HEK293 (cell line): ENCODE data around the gene OVOL1.

Source experiments
- CTCF ChIA-PET: fragments of 350-600 bp; formaldehyde crosslinking; extraction: SDS; loops from one replicate; lab custom pipeline; 2021; ENCODE audit warnings: antibody characterized with exemption; lab: Yijun Ruan, JAX
- POLR2A ChIA-PET: fragments of 300-600 bp; formaldehyde crosslinking; extraction: SDS; loops from one replicate; lab custom pipeline; 2020; ENCODE audit warnings: antibody characterized with exemption, inconsistent platforms; lab: Yijun Ruan, JAX
- H3K27ac ChIP-seq: fragments of 200-500 bp; sonication (Bioruptor generic); 2 replicates; pipeline ENCODE4 v1.5.1; 2014; ENCODE audit warnings: low read depth, low read length, control low read depth, inconsistent platforms; ENCODE audit errors: extremely low read depth
- H3K36me3 ChIP-seq, 2 experiments: fragments of 200-500 bp in 1 of 2; sonication (Bioruptor generic) in 1 of 2; 1 replicate in 1 of 2; 2 replicates in 1 of 2; pipeline ENCODE4 v1.5.1; 2014 to 2017; ENCODE audit warnings: inconsistent platforms in 2 of 2, low read length in 2 of 2; ENCODE audit not compliant: control insufficient read depth in 2 of 2, insufficient read depth in 1 of 2
- H3K4me1 ChIP-seq: fragments of 200-500 bp; sonication (Bioruptor generic); 2 replicates; pipeline ENCODE4 v1.5.1; 2014; ENCODE audit warnings: mild to moderate bottlenecking, low read length, inconsistent platforms; ENCODE audit not compliant: control insufficient read depth, insufficient read depth
- H3K4me3 ChIP-seq: 2 replicates; pipeline ENCODE4 v1.5.1; 2011; ENCODE audit warnings: low read depth, mild to moderate bottlenecking, control low read depth, low read length, moderate library complexity
- H3K9me3 ChIP-seq: fragments of 200-500 bp; sonication (Bioruptor generic); 2 replicates; pipeline ENCODE4 v1.5.1; 2014; ENCODE audit warnings: low read depth, low read length, inconsistent platforms; ENCODE audit not compliant: control insufficient read depth, insufficient read depth
- SP3 ChIP-seq: fragments of 450-650 bp; formaldehyde crosslinking; IDR thresholded peaks from 2 replicates; pipeline ENCODE4 v1.5.1; 2016; ENCODE audit warnings: missing biosample characterization, missing genetic modification characterization
- YY2 ChIP-seq: fragments of 450-650 bp; formaldehyde crosslinking; IDR thresholded peaks from 2 replicates; pipeline ENCODE4 v1.5.1; 2016; ENCODE audit warnings: missing biosample characterization, missing genetic modification characterization
- ZBTB8A ChIP-seq: fragments of 450-650 bp; formaldehyde crosslinking; IDR thresholded peaks from 2 replicates; pipeline ENCODE4 v1.5.1; 2016; ENCODE audit warnings: missing biosample characterization, missing genetic modification characterization
- ZEB2 ChIP-seq: fragments of 450-650 bp; formaldehyde crosslinking; IDR thresholded peaks from 2 replicates; pipeline ENCODE4 v1.5.1; 2016; ENCODE audit warnings: missing biosample characterization, missing genetic modification characterization
- ZFP37 ChIP-seq: fragments of 450-650 bp; formaldehyde crosslinking; IDR thresholded peaks from 2 replicates; pipeline ENCODE4 v1.5.1; 2016; ENCODE audit warnings: missing biosample characterization, missing genetic modification characterization
- ZFP41 ChIP-seq: fragments of 450-650 bp; formaldehyde crosslinking; IDR thresholded peaks from 2 replicates; pipeline ENCODE4 v1.5.1; 2016; ENCODE audit warnings: missing biosample characterization, missing genetic modification characterization, borderline replicate concordance
- ZNF112 ChIP-seq: fragments of 450-650 bp; formaldehyde crosslinking; IDR thresholded peaks from 2 replicates; pipeline ENCODE4 v1.5.0; 2017; ENCODE audit warnings: missing biosample characterization, missing genetic modification characterization
- ZNF121 ChIP-seq: fragments of 450-650 bp; formaldehyde crosslinking; IDR thresholded peaks from 2 replicates; pipeline ENCODE4 v1.5.1; 2016; ENCODE audit warnings: missing biosample characterization, missing genetic modification characterization
- ZNF132 ChIP-seq: fragments of 450-650 bp; formaldehyde crosslinking; IDR thresholded peaks from 2 replicates; pipeline ENCODE4 v1.5.1; 2017; ENCODE audit warnings: missing biosample characterization, missing genetic modification characterization, borderline replicate concordance
- ZNF138 ChIP-seq: fragments of 450-650 bp; formaldehyde crosslinking; IDR thresholded peaks from 2 replicates; pipeline ENCODE4 v1.5.1; 2016; ENCODE audit warnings: missing biosample characterization, missing genetic modification characterization, borderline replicate concordance
- ZNF146 ChIP-seq: fragments of 450-650 bp; formaldehyde crosslinking; IDR thresholded peaks from 2 replicates; pipeline ENCODE4 v1.5.1; 2016; ENCODE audit warnings: missing biosample characterization, missing genetic modification characterization
- ZNF169 ChIP-seq: fragments of 450-650 bp; formaldehyde crosslinking; IDR thresholded peaks from 2 replicates; pipeline ENCODE4 v1.5.1; 2016; ENCODE audit warnings: missing biosample characterization, missing genetic modification characterization
- ZNF19 ChIP-seq: fragments of 450-650 bp; formaldehyde crosslinking; IDR thresholded peaks from 2 replicates; pipeline ENCODE4; 2016; ENCODE audit warnings: missing biosample characterization, missing genetic modification characterization, low read depth
- ZNF350 ChIP-seq: fragments of 450-650 bp; formaldehyde crosslinking; IDR thresholded peaks from 2 replicates; pipeline ENCODE4 v1.5.0; 2017; ENCODE audit warnings: missing biosample characterization, mild to moderate bottlenecking, missing genetic modification characterization
- ZNF391 ChIP-seq: fragments of 450-650 bp; formaldehyde crosslinking; IDR thresholded peaks from 2 replicates; pipeline ENCODE4 v1.5.1; 2016; ENCODE audit warnings: low read depth, missing biosample characterization, missing genetic modification characterization, borderline replicate concordance
- ZNF394 ChIP-seq: fragments of 450-650 bp; formaldehyde crosslinking; IDR thresholded peaks from 2 replicates; pipeline ENCODE4 v1.5.1; 2016; ENCODE audit warnings: missing biosample characterization, missing genetic modification characterization, mild to moderate bottlenecking, moderate library complexity, borderline replicate concordance
- ZNF416 ChIP-seq: fragments of 450-650 bp; formaldehyde crosslinking; IDR thresholded peaks from 2 replicates; pipeline ENCODE4 v1.5.1; 2016; ENCODE audit warnings: missing biosample characterization, missing genetic modification characterization
- ZNF473 ChIP-seq: fragments of 450-650 bp; formaldehyde crosslinking; IDR thresholded peaks from 2 replicates; pipeline ENCODE4 v1.5.1; 2017; ENCODE audit warnings: missing biosample characterization, missing genetic modification characterization
- ZNF571 ChIP-seq: fragments of 450-650 bp; formaldehyde crosslinking; IDR thresholded peaks from 2 replicates; pipeline ENCODE4 v1.5.0; 2017; ENCODE audit warnings: missing biosample characterization, missing genetic modification characterization
- ZNF629 ChIP-seq: fragments of 450-650 bp; formaldehyde crosslinking; IDR thresholded peaks from 2 replicates; pipeline ENCODE4 v1.5.1; 2017; ENCODE audit warnings: missing biosample characterization, missing genetic modification characterization
- ZNF791 ChIP-seq: fragments of 450-650 bp; formaldehyde crosslinking; IDR thresholded peaks from 2 replicates; pipeline ENCODE4 v1.5.1; 2016; ENCODE audit warnings: missing biosample characterization, missing genetic modification characterization
- ZSCAN30 ChIP-seq: fragments of 450-650 bp; IDR thresholded peaks from 2 replicates; pipeline ENCODE4 v1.5.1; 2018; ENCODE audit warnings: missing biosample characterization, mild to moderate bottlenecking, missing genetic modification characterization, moderate library complexity
- TF ChIP-seq, protein P1 (sequence below): fragments of 450-650 bp; formaldehyde crosslinking; IDR thresholded peaks from 2 replicates; pipeline ENCODE4 v1.5.1; 2017; ENCODE audit warnings: missing biosample characterization, missing genetic modification characterization
- TF ChIP-seq, protein P2 (sequence below): fragments of 450-650 bp; formaldehyde crosslinking; conservative IDR thresholded peaks from 2 replicates; pipeline ENCODE4 v1.5.1; 2016; ENCODE audit warnings: low read depth, missing biosample characterization, missing genetic modification characterization
- TF ChIP-seq, protein P3 (sequence below): fragments of 450-650 bp; IDR thresholded peaks from 2 replicates; pipeline ENCODE4 v1.5.1; 2018; ENCODE audit warnings: missing biosample characterization, missing genetic modification characterization

The OVOL1 gene

DNA sequence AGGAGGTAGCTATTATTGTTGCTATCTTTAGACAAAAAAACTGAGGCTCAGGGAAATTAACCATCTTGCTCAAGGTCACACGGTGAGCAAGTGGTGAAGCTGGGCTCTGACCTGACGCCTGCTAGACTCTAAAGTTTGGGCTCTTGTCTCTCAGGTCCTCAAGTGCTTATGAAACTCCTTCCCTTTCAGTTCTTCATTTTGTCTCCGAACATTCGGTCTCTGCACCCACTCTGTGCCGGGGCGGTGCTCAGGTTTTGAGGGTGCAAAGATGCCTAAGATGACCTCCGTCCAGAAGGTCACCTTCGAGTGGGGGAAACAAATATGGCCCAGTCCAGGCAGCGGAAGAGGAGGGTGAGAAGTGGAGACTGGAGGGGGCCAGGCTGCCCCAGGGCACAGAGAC lies 16.0 kb downstream of the OVOL1 start (continued):
- no peak for TF ChIP-seq ZNF19
- no peak for TF ChIP-seq ZSCAN30 (tag by site-specific recombination)
- TF ChIP-seq, protein P1, sequence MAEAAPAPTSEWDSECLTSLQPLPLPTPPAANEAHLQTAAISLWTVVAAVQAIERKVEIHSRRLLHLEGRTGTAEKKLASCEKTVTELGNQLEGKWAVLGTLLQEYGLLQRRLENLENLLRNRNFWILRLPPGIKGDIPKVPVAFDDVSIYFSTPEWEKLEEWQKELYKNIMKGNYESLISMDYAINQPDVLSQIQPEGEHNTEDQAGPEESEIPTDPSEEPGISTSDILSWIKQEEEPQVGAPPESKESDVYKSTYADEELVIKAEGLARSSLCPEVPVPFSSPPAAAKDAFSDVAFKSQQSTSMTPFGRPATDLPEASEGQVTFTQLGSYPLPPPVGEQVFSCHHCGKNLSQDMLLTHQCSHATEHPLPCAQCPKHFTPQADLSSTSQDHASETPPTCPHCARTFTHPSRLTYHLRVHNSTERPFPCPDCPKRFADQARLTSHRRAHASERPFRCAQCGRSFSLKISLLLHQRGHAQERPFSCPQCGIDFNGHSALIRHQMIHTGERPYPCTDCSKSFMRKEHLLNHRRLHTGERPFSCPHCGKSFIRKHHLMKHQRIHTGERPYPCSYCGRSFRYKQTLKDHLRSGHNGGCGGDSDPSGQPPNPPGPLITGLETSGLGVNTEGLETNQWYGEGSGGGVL (tag by site-specific recombination): no peak
- no peak for TF ChIP-seq ZNF112 (tag by site-specific recombination)
- TF ChIP-seq ZNF132 (tag by site-specific recombination): no peak
- TF ChIP-seq ZNF169 (tag by site-specific recombination): no peak
- no peak for TF ChIP-seq ZEB2 (tag by site-specific recombination)
- no peak for TF ChIP-seq SP3 (tag by site-specific recombination)
- no peak for TF ChIP-seq ZNF473 (tag by site-specific recombination)
- no peak for TF ChIP-seq ZFP37 (tag by site-specific recombination)
- TF ChIP-seq ZNF394 (tag by site-specific recombination): no peak
- TF ChIP-seq ZNF791 (tag by site-specific recombination): no peak

DNA sequence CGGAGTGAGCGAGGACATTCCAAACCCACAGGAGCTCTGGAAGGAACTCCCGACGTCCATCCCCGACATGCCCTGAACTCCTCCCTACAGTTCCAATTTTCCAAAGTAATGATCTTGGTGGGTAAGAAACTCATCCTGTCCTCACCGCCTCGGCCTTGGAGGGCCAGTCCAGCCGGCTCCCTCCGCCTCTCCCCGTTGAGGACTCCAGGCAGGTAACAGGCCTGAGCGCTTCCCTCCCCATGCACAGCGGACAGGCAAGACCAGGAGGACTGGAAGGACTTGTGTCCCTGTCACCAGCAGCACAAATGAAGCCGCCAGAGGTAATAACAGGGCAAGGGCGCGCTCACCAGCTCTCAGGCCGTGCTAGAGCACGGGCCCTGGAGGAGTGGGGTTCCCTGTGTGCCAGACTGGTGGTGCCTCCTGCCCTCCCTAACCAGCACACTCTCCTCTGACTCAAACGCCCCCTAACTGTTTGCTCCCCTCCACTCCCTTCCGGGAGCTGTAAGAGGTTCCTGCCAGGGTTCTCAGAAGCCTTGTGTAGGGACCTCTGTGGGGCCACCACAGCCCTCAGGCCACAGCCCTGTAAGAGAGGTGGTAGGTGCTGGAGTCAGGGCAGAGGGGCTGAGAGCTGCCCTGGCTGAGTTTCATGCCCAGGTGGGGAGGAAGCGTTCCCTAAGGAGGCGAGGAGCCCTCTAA lies 17.1 kb downstream of the OVOL1 start:
- H3K4me1 ChIP-seq: no peaks in the 10 kb centered on the region
- TF ChIP-seq ZFP41 (tag by site-specific recombination) (no peak), ZNF350 (tag by site-specific recombination) (no peak), ZNF138 (tag by site-specific recombination) (no peak), ZNF121 (tag by site-specific recombination) (no peak)
- TF ChIP-seq, protein P2, sequence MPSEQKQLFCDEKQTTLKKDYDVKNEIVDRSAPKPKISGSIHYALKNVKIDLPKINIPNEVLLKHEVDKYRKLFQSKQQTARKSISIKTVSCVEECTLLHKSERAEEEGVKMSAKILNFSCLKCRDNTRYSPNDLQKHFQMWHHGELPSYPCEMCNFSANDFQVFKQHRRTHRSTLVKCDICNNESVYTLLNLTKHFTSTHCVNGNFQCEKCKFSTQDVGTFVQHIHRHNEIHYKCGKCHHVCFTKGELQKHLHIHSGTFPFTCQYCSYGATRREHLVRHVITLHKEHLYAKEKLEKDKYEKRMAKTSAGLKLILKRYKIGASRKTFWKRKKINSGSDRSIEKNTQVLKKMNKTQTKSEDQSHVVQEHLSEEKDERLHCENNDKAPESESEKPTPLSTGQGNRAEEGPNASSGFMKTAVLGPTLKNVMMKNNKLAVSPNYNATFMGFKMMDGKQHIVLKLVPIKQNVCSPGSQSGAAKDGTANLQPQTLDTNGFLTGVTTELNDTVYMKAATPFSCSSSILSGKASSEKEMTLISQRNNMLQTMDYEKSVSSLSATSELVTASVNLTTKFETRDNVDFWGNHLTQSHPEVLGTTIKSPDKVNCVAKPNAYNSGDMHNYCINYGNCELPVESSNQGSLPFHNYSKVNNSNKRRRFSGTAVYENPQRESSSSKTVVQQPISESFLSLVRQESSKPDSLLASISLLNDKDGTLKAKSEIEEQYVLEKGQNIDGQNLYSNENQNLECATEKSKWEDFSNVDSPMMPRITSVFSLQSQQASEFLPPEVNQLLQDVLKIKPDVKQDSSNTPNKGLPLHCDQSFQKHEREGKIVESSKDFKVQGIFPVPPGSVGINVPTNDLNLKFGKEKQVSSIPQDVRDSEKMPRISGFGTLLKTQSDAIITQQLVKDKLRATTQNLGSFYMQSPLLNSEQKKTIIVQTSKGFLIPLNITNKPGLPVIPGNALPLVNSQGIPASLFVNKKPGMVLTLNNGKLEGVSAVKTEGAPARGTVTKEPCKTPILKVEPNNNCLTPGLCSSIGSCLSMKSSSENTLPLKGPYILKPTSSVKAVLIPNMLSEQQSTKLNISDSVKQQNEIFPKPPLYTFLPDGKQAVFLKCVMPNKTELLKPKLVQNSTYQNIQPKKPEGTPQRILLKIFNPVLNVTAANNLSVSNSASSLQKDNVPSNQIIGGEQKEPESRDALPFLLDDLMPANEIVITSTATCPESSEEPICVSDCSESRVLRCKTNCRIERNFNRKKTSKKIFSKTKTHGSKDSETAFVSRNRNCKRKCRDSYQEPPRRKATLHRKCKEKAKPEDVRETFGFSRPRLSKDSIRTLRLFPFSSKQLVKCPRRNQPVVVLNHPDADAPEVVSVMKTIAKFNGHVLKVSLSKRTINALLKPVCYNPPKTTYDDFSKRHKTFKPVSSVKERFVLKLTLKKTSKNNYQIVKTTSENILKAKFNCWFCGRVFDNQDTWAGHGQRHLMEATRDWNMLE: no peak
- H3K4me3 ChIP-seq: no peak overlapping the region
- no peaks in the 10 kb centered on the region for H3K36me3 ChIP-seq
- no peaks in the 10 kb centered on the region for H3K9me3 ChIP-seq
- ChIA-PET CTCF (interaction anchor here (0.6 to 0.9 kb wide), 4 partner anchors 11 to 34 kb away, joined by 3 to 4 read pairs (median 3); no protein-coding TSS in a partner anchor), POLR2A (no interaction called here)
- no peak overlapping the region for H3K27ac ChIP-seq

DNA sequence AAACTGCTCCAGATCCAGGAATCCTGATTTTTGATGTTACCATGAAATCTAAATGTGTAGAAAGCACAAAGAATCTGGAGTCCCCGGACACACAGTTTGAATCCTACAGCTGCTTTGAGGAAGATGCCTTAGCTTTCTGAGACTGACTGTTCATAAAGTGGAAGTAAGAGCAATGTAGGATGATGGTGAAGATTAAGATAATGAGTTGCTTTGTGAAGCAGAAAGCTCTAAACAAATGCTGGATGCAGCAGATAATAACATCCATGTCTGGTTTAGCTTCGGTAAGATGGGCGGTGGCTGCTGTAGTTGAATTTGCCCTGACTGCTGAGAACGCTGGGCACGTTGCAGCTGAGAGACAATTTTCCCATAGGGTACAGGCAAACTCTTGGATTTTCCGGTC lies 20.1 kb downstream of the OVOL1 start:
- H3K9me3 ChIP-seq: no peaks in the 10 kb centered on the region
- no peaks in the 10 kb centered on the region for H3K36me3 ChIP-seq
- ChIA-PET POLR2A (interaction anchor here (1.6 kb wide), 1 partner anchor 95 kb away, joined by 7 read pairs; the partner anchor contains the start of gene KAT5), CTCF (interaction anchor here (0.6 to 3.5 kb wide), 7 partner anchors 11 to 169 kb away, joined by 3 to 30 read pairs (median 4); partner anchors contain the start of gene SIPA1)
- no peak overlapping the region for H3K27ac ChIP-seq
- no peak overlapping the region for H3K4me3 ChIP-seq
- H3K4me1 ChIP-seq: no peaks in the 10 kb centered on the region
- TF ChIP-seq YY2 (no peak), ZNF394 (tag by site-specific recombination) (no peak), ZNF629 (tag by site-specific recombination) (no peak), ZNF416 (tag by site-specific recombination) (no peak), ZNF146 (tag by site-specific recombination) (no peak), ZBTB8A (tag by site-specific recombination) (no peak), ZNF571 (tag by site-specific recombination) (no peak), ZNF391 (tag by site-specific recombination) (no peak)
- TF ChIP-seq, protein P3, sequence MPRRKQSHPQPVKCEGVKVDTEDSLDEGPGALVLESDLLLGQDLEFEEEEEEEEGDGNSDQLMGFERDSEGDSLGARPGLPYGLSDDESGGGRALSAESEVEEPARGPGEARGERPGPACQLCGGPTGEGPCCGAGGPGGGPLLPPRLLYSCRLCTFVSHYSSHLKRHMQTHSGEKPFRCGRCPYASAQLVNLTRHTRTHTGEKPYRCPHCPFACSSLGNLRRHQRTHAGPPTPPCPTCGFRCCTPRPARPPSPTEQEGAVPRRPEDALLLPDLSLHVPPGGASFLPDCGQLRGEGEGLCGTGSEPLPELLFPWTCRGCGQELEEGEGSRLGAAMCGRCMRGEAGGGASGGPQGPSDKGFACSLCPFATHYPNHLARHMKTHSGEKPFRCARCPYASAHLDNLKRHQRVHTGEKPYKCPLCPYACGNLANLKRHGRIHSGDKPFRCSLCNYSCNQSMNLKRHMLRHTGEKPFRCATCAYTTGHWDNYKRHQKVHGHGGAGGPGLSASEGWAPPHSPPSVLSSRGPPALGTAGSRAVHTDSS: no peak
